ENCODE results near the gene PSMB11.

The PSMB11 gene

DNA sequence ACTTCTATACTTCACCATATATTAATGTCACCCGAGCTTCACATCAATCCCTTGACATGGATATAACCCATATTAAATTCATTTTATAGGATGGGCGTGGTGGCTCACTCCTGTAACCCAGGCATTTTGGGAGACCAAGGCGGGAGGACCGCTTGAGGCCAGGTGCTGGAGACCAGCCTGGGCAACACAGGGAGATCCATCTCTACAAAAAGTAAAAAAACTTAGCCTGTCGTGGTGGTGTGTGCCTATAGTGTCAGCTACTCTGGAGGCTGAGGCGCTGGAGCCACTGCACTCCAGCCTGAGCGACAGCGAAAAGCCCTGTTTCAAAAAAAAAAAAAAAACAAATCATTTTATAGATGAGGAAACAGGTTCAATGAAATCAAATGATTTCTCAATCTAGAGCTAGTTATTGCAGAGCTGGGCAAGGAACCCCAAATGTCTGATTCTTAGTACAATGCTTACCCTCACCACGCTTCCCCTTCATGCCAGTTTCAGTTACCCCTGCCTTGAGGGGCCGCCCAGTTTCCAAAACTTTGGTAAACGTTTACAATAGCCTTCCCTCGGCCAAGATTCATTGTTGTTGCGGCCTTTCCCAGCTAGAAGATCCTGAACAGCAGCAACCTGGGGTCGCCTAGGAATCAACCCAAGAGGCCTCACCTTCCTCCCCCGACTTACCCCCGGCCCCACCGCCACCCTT lies 8.1 kb upstream of the PSMB11 start:
- H3K9me3 ChIP-seq: no peaks in the 10 kb centered on the region
- TF ChIP-seq CTCF (IDR thresholded peaks at IDR 0.05): no peak
- H3K27me3 ChIP-seq: no peaks in the 10 kb centered on the region
- H3K36me3 ChIP-seq: peaks cover 9% of the 10 kb centered on the region
- H3K4me3 ChIP-seq (ENCODE audit: low read depth in 1 of 2, low read length in 1 of 2): peak overlapping the region; percentile 77 to 93
- H3K4me1 ChIP-seq (ENCODE audit: control insufficient read depth in 1 of 2, insufficient read depth in 1 of 2, low read depth in 1 of 2, low read length in 1 of 2): peaks cover 14 to 16% of the 10 kb centered on the region in 2 experiments
- H3K27ac ChIP-seq: peak overlapping the region; percentile 86

DNA sequence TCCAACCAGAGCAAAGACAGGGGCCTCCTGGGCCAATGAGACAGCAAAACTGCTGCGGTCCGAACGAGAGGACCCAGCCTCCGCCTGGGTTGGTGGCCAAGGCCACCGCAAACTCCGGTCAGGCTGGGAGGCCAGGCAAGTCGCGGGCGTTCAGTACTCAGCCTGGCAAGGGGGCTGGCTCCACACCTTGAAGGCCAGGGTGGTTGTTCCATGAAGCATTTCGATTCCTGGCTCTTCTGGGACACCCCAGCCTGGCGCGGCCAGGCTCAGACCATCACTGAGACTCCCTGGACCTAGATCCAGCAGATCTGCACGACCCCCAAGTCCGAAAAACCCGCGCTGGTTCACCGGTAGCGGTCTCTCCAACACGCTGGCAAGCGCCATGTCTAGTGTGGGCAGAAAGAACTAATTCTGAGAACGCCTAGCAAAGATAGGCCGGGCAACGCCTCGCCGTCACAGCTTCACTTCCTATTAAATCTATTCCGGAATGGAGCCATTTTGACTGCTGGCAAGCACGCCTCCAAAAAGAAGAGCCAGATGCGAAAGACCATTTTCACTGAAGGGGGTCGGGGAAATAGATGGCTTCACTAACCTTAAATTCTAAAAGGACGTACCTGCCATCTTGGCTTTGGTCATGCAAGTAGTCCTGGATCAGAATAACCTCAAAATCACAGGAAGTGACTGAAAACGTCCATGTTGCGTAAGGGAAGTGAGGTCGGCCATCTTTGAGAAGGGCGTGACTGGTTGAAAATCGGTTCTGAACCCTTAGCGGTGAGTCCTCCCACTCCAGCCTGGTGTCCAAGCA lies 7.3 kb upstream of the PSMB11 start, which contains the start of gene PSMB5:
Gene PSMB5, minus strand, starts transcription at position 403 of the 805 bp plus-strand sequence. Its CDS starts 19 bp downstream, at position 384.
- Histone ChIP-seq H3K4me3 (ENCODE audit: low read depth in 1 of 2, low read length in 1 of 2) (peak within 1 kb of the TSS; percentile 77 to 93), H3K9me3 (no peaks in the 10 kb centered on the region), H3K36me3 (peaks cover 9% of the 10 kb centered on the region), H3K4me1 (ENCODE audit: control insufficient read depth in 1 of 2, insufficient read depth in 1 of 2, low read depth in 1 of 2, low read length in 1 of 2) (peaks cover 14 to 16% of the 10 kb centered on the region in 2 experiments), H3K27me3 (no peaks in the 10 kb centered on the region), H3K27ac (peak within 1 kb of the TSS; percentile 86)
- TF ChIP-seq CTCF (IDR thresholded peaks at IDR 0.05): peak; percentile 71

- peaks cover 14 to 16% of the 10 kb centered on the region in 2 experiments for H3K4me1 ChIP-seq (ENCODE audit: control insufficient read depth in 1 of 2, insufficient read depth in 1 of 2, low read depth in 1 of 2, low read length in 1 of 2)
- peak overlapping the region; percentile 86 for H3K27ac ChIP-seq
- H3K36me3 ChIP-seq: peaks cover 9% of the 10 kb centered on the region
- peak overlapping the region; percentile 77 to 93 for H3K4me3 ChIP-seq (ENCODE audit: low read depth in 1 of 2, low read length in 1 of 2)
- no peaks in the 10 kb centered on the region for H3K27me3 ChIP-seq
- no peak for TF ChIP-seq CTCF (IDR thresholded peaks at IDR 0.05)
- no peaks in the 10 kb centered on the region for H3K9me3 ChIP-seq
Measured at GRCh38 chr14:23035303-23036144, 6.5 kb upstream of the PSMB11 start.

DNA sequence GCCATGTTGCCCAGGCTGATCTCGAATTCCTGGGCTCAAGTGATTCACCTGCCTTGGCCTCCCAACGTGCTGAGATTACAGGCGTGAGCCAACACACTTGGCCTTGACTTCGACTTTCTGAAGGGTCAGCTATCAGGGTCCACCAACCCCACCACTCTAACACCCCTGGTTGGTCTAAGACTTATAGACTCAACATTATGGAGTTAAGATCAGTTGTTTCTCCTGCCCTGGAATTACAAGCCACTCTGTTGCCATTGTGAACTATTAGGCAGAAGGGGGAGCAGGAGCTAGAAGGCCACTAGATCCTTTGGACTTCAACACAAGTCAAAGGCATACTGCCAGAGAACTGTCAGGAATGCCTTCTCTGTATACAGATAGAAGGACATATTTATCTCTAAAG lies 1.9 kb upstream of the PSMB11 start:
- Histone ChIP-seq H3K9me3 (no peaks in the 10 kb centered on the region), H3K27me3 (no peaks in the 10 kb centered on the region)

More for the DNA sequence above, 1.9 kb upstream of the PSMB11 start:
- Histone ChIP-seq H3K36me3 (no peaks in the 10 kb centered on the region), H3K4me3 (ENCODE audit: low read depth in 1 of 2, low read length in 1 of 2) (no peak overlapping the region), H3K27ac (no peak overlapping the region), H3K4me1 (ENCODE audit: control insufficient read depth in 1 of 2, insufficient read depth in 1 of 2, low read depth in 1 of 2, low read length in 1 of 2) (peaks cover 4 to 5% of the 10 kb centered on the region in 2 experiments)
- TF ChIP-seq CTCF (IDR thresholded peaks at IDR 0.05): no peak

Data from neutrophil (primary cell).